Measurements from ENCODE around the gene CTSF. TPM values are rescaled to one million over a fixed set of nuclear protein-coding genes. Genes with fewer than 3 reads are reported as not detected.
A peak's percentile ranks its signal among the peaks of the same experiment; 100 is the strongest.

The CTSF gene
- polyA plus RNA-seq, 3 donors from 2014 or later, result 24.2 to 56.7 (median 48.8) TPM

DNA sequence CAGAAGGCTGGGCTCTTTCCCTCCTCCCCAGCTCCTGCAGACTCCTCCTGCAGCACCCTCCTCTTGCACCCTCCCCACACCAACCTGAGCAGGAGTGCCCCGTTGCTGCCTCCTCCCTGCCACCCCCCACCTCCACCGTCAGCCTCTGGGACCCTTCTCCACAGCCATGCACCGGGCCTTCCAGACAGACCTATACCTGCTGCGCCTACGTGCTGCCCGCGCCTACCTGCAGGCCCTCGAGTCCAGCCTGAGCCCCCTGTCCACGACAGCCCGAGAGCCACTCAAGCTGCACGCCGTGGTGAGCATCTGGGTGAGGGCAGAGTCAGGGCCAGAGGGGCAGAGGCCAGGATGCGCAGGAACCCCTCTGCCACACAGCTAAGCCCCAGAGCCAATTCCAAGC lies 38.8 kb downstream of the CTSF start:
- no peak for DNase-seq
- H3K27me3 Mint-ChIP-seq (ENCODE audit: low read depth in 3 of 3), result peaks cover 0 to 4% (median 3%) of the 10 kb centered on the region in 3 donors
- H3K4me3 Mint-ChIP-seq, result no peak overlapping the region
- H3K36me3 Mint-ChIP-seq, result peaks cover 6 to 18% (median 17%) of the 10 kb centered on the region in 3 donors
- no peaks in the 10 kb centered on the region for H3K9me3 Mint-ChIP-seq
- H3K4me1 Mint-ChIP-seq, result peaks cover 0 to 15% of the 10 kb centered on the region in 2 donors
- H3K27ac Mint-ChIP-seq, result no peak overlapping the region

DNA sequence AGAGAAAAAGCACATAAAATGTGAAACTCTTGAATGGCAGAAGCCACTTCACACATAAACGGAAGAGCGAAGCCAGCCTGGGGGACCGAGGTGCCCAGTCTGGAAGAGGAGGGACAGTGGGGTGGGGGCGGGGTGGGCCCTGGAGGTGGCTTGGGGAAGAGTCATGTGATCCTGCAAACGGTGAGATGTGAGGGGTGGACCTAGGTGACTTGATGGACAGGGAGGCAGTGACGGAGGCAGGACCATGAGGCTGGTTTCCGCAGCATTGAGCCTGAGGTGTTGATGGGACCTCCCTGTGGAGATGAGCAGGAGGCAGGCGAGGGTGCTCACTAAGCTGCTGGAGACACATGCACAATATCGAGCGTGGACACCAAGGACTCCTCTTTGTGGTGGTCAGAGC lies 39.3 kb downstream of the CTSF start:
- H3K27me3 Mint-ChIP-seq (ENCODE audit: low read depth in 3 of 3), result peaks cover 0 to 4% (median 3%) of the 10 kb centered on the region in 3 donors
- H3K4me1 Mint-ChIP-seq, result peaks cover 0 to 15% of the 10 kb centered on the region in 2 donors
- no peak overlapping the region for H3K4me3 Mint-ChIP-seq
- H3K27ac Mint-ChIP-seq, result no peak overlapping the region
- peaks cover 6 to 21% (median 17%) of the 10 kb centered on the region in 3 donors for H3K36me3 Mint-ChIP-seq
- H3K9me3 Mint-ChIP-seq, result no peaks in the 10 kb centered on the region
- DNase-seq, result no peak

DNA sequence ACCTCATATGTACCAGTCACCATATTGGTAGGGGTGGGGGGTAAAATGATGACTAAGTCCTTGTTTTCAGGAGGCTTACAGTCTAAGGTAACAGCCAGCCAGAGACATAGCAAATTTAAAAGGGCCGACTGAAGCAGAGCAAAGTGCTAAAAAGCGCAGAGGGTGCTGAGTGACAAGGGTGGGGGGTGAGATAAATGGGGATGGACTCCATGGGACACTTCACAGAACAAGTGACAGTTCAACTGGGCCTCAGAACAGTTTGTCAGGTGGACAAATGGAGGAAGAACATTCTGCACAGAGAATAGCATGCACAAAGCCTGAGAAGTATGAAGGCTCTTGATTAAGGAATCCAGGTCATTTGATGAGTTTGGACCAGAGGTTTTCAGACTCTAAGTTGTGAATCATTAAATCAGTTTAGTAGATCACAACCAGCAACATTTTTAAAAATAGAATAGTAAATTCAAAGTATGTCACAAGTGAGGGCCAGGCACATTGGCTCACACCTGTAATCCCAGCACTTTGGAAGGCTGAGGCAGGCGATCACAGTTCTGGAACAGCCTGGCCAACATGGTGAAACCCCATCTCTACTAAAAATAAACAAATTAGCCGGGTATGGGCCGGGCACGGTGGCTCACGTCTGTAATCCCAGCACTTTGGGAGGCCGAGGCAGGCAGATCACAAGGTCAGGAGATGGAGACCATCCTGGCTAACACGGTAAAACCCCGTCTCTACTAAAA lies 43.9 kb downstream of the CTSF start:
- H3K4me3 Mint-ChIP-seq, result no peak overlapping the region
- no peak for DNase-seq
- peaks cover 0 to 4% (median 3%) of the 10 kb centered on the region in 3 donors for H3K27me3 Mint-ChIP-seq (ENCODE audit: low read depth in 3 of 3)
- no peaks in the 10 kb centered on the region for H3K4me1 Mint-ChIP-seq
- H3K9me3 Mint-ChIP-seq, result no peaks in the 10 kb centered on the region
- peaks cover 21 to 44% (median 30%) of the 10 kb centered on the region in 3 donors for H3K36me3 Mint-ChIP-seq
- H3K27ac Mint-ChIP-seq, result peak overlapping the region in 1 of 6 donors; percentile 36

DNA sequence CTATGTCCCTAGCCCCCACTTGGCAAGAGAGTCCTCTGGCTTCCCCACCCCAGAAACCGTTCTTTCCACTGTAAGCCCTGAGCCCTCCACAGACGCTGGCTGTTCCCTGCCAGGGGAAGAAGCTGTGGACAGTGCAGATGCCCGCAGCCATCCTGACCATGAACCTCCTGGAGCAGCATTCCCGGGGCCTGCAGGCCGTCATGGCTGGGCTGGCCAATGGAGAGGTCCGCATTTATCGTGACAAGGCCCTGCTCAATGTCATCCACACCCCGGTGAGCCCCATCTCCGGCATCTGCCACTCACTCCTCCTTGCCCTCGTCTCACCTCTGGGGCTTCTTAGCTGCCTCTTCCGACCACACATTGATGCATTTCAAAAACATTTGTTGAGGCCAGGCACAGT lies 44.8 kb downstream of the CTSF start:
- Mint-ChIP-seq H3K27ac (no peak overlapping the region), H3K27me3 (ENCODE audit: low read depth in 3 of 3) (peaks cover 0 to 2% (median 0%) of the 10 kb centered on the region in 3 donors), H3K36me3 (peaks cover 23 to 46% (median 32%) of the 10 kb centered on the region in 3 donors), H3K4me1 (no peaks in the 10 kb centered on the region), H3K4me3 (no peak overlapping the region), H3K9me3 (no peaks in the 10 kb centered on the region)
- DNase-seq, result no peak

Other genes with a start within 250 kb of the CTSF start
- under 1 TPM in 2 of 3 donors, not detected in 1; 0.17 to 0.20 TPM for gene RIN1, start 232.2 kb downstream of the CTSF start, polyA plus RNA-seq
- 10 to 100 TPM; 69.3 to 79.8 (median 76.3) TPM for gene BRMS1, start 223.5 kb downstream of the CTSF start, polyA plus RNA-seq
- gene B4GAT1, start 221.0 kb downstream of the CTSF start, polyA plus RNA-seq, result 10 to 100 TPM in 1 of 3 donors, 1 to 10 TPM in 2; 7.0 to 11.1 (median 7.4) TPM
- under 1 TPM in 2 of 3 donors, not detected in 1; 0.21 to 0.32 TPM for gene SLC29A2, start 196.8 kb downstream of the CTSF start, polyA plus RNA-seq
- not detected for gene NPAS4, start 147.6 kb downstream of the CTSF start, polyA plus RNA-seq
- 100 to 1,000 TPM in 1 of 3 donors, 10 to 100 TPM in 2; 53.6 to 118 (median 88.6) TPM for gene MRPL11, start 129.8 kb downstream of the CTSF start, polyA plus RNA-seq
- 1 to 10 TPM; 1.6 to 3.2 (median 1.7) TPM for gene PELI3, start 101.7 kb downstream of the CTSF start, polyA plus RNA-seq
- gene DPP3, start 88.2 kb downstream of the CTSF start, polyA plus RNA-seq, result 10 to 100 TPM; 44.5 to 54.2 (median 47.6) TPM
- 1 to 10 TPM; 5.3 to 8.3 (median 6.2) TPM for gene BBS1, start 58.0 kb downstream of the CTSF start, polyA plus RNA-seq
- 10 to 100 TPM; 19.8 to 28.0 (median 24.7) TPM for gene ZDHHC24, start 22.6 kb downstream of the CTSF start, polyA plus RNA-seq
- gene ACTN3, start 21.7 kb downstream of the CTSF start, polyA plus RNA-seq, result under 1 TPM in 1 of 3 donors, not detected in 2; 0.07 TPM
- not detected for gene CCDC87, start 24.5 kb upstream of the CTSF start, polyA plus RNA-seq
- 10 to 100 TPM; 34.3 to 52.8 (median 41.7) TPM for gene CCS, start 24.6 kb upstream of the CTSF start, polyA plus RNA-seq
- 10 to 100 TPM; 51.7 to 96.6 (median 73.2) TPM for gene RBM14, start 48.0 kb upstream of the CTSF start, polyA plus RNA-seq
- 100 to 1,000 TPM; 251 to 308 (median 255) TPM for gene RBM4, start 70.1 kb upstream of the CTSF start, polyA plus RNA-seq
- gene RBM4B, start 109.3 kb upstream of the CTSF start, polyA plus RNA-seq, result 10 to 100 TPM in 2 of 3 donors, 1 to 10 TPM in 1; 8.6 to 24.6 (median 16.0) TPM
- gene SPTBN2, start 160.6 kb upstream of the CTSF start, polyA plus RNA-seq, result not detected